Endothelial cell of umbilical vein (primary cell): ENCODE measurements around the gene PSMC1. TPM values are rescaled to one million over a fixed set of nuclear protein-coding genes. Genes with fewer than 3 reads are reported as not detected.

Experiments used
- BruUV-seq: library from RNA; stranded (reverse); fragments of 400-500 nt; replicated peaks from 2 replicates; lab custom pipeline; 2021; lab: Mats Ljungman, UMichigan
- CTCF ChIA-PET: fragments of 300-600, 350-600 bp; sonication (Branson Sonifier 250); formaldehyde crosslinking; loops from one replicate; lab custom pipeline; 2021; ENCODE audit warnings: antibody characterized with exemption, inconsistent platforms; lab: Charles Lee
- POLR2A ChIA-PET: fragments of 300-600, 350-600 bp; sonication (Branson Sonifier 250); formaldehyde crosslinking; loops from one replicate; lab custom pipeline; 2021; ENCODE audit warnings: antibody characterized with exemption, inconsistent platforms; lab: Charles Lee
- DNase-seq: peaks from one replicate; pipeline ENCODE4 v3.0.0-alpha.2; 2011; ENCODE audit warnings: low read depth, low spot score
- FAIRE-seq: peaks from 2 replicates; lab custom pipeline; 2011; peaks lifted over from hg19 to GRCh38; lab: Jason Lieb, UNC
- H2AFZ ChIP-seq: 2 replicates; pipeline ENCODE4 v1.6.0; 2012; ENCODE audit warnings: low read depth, low read length, control low read depth, inconsistent platforms
- H3K27ac ChIP-seq: 2 replicates; pipeline ENCODE4 v1.5.1; 2011; ENCODE audit warnings: low read depth, mild to moderate bottlenecking, control low read depth, low read length, moderate library complexity; ENCODE audit not compliant: insufficient read depth
- H3K27me3 ChIP-seq, 2 experiments: 2 replicates each; pipeline versions ENCODE4 v1.6.0 to v1.6.1; 2011; ENCODE audit warnings: low read length in 2 of 2, mixed read lengths in 1 of 2; ENCODE audit not compliant: control insufficient read depth in 2 of 2, insufficient read depth in 2 of 2
- H3K36me3 ChIP-seq, 2 experiments: 2 replicates in 1 of 2; 3 replicates in 1 of 2; pipeline ENCODE4 v1.5.1; 2011; ENCODE audit warnings: low read length in 2 of 2, mild to moderate bottlenecking in 1 of 2, moderate library complexity in 1 of 2; ENCODE audit not compliant: control insufficient read depth in 2 of 2, insufficient read depth in 2 of 2; ENCODE audit errors: extremely low read depth in 1 of 2
- H3K4me1 ChIP-seq: 3 replicates; pipeline ENCODE4 v1.5.1; 2011; ENCODE audit warnings: mild to moderate bottlenecking, low read length; ENCODE audit not compliant: control insufficient read depth, insufficient read depth; ENCODE audit errors: extremely low read depth
- H3K4me2 ChIP-seq: 2 replicates; pipeline ENCODE4 v1.6.1; 2011; ENCODE audit warnings: low read length, control low read depth, mixed read lengths; ENCODE audit not compliant: insufficient read depth
- H3K4me3 ChIP-seq, 3 experiments: fragments of 200-600 bp in 1 of 3; sonication (generic), shearing (Covaris generic) in 1 of 3; replicated peaks in 1 of 3; 2 replicates each; pipeline ENCODE4 v1.5.1; 2011 to 2016; ENCODE audit warnings: control low read depth in 3 of 3, low read length in 3 of 3, mild to moderate bottlenecking in 2 of 3, inconsistent platforms in 1 of 3, low read depth in 1 of 3, moderate library complexity in 1 of 3; ENCODE audit not compliant: insufficient read depth in 1 of 3
- H3K79me2 ChIP-seq: 2 replicates; pipeline ENCODE4 v1.6.0; 2012; ENCODE audit warnings: low read length, inconsistent platforms; ENCODE audit not compliant: control insufficient read depth, insufficient read depth
- H3K9ac ChIP-seq: replicated peaks from 2 replicates; pipeline ENCODE3; 2011; ENCODE audit warnings: low read length, control low read depth; ENCODE audit not compliant: insufficient read depth; ENCODE audit errors: extremely low read depth
- H3K9me1 ChIP-seq: replicated peaks from 3 replicates; pipeline ENCODE4 v1.6.0; 2011; ENCODE audit warnings: mild to moderate bottlenecking, low read length; ENCODE audit not compliant: control insufficient read depth, insufficient read depth; ENCODE audit errors: extremely low read depth
- H3K9me3 ChIP-seq: replicated peaks from 2 replicates; pipeline ENCODE4 v1.5.1; 2012; ENCODE audit warnings: low read length, inconsistent platforms; ENCODE audit not compliant: control insufficient read depth, insufficient read depth
- H4K20me1 ChIP-seq: replicated peaks from 2 replicates; pipeline ENCODE3; 2011; ENCODE audit warnings: mild to moderate bottlenecking, low read length; ENCODE audit not compliant: control insufficient read depth, insufficient read depth; ENCODE audit errors: extremely low read depth
- CTCF ChIP-seq, 2 donors: IDR thresholded peaks; 1 replicate in 1 of 2; 2 replicates in 1 of 2; pipeline ENCODE4 v1.5.1; 2011; ENCODE audit warnings: low read length in 2 of 2, mild to moderate bottlenecking in 2 of 2, moderate library complexity in 2 of 2, control low read depth in 1 of 2, inconsistent platforms in 1 of 2, low read depth in 1 of 2; ENCODE audit not compliant: insufficient read depth in 1 of 2; ENCODE audit errors: extremely low read depth in 1 of 2
- GATA2 ChIP-seq: IDR thresholded peaks from 2 replicates; pipeline ENCODE4 v1.7.0; 2011; ENCODE audit warnings: low read depth, mild to moderate bottlenecking, moderate library complexity, mixed read lengths, low read length; ENCODE audit not compliant: insufficient read length, insufficient read depth
- MYC ChIP-seq: IDR thresholded peaks from one replicate; pipeline ENCODE4 v1.6.1; 2011; ENCODE audit warnings: mild to moderate bottlenecking, low read depth, low read length
- dilution Hi-C: fragments of 300-500 bp; cut with MboI; formaldehyde crosslinking; loops from one replicate; pipeline ENCODE4 v1.15.0; 2019; ENCODE audit warnings: low sequenced_read_pairs; ENCODE audit not compliant: extremely low pct_ligation_motif_present
- intact Hi-C: fragments of 100-400 bp; cut with micrococcal nuclease; formaldehyde crosslinking; loops from one replicate; pipeline ENCODE4 v1.10.0; 2022
- polyA plus RNA-seq, 4 experiments: library from polyadenylated mRNA; depleted of rRNA in 3 of 4; stranded (reverse) in 3 of 4; unstranded in 1 of 4; fragments of >200 nt; gene quantifications; 2 replicates each; pipeline versions ENCODE4 v1.2.1 to v1.2.3, GENCODE V29; 2011 to 2012; ENCODE audit warnings: missing spikeins in 1 of 4
- total RNA-seq: library from RNA; stranded (reverse); gene quantifications from 2 replicates; pipeline ENCODE4 v1.2.3, GENCODE V29; 2021

Gene PSMC1
- total and polyA plus RNA-seq, 2 donors (not counting 3 experiments of a cell fraction or from before 2014, with no cell fraction given), result 77.4 to 129 TPM

DNA sequence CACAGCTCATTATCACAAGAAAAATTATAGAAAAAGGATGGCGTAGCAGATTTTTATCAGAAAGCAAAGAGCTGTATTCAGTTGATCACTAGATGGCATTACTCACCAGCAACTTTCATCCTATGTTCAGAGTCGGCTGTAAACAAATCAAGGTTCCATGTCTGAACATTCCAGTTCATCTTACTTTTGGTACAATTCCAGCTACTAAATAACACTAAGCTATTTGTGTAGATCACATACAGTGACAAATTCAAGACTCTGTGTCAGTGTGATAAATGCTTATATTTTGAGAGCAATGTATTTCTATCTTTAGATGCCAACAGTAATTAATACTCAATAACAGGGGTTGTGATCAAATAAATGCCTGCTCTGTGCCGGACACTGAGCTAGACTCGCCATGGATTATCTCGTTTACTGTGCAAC, 45.3 kb downstream of the PSMC1 start:
- H4K20me1 ChIP-seq, result no peaks in the 10 kb centered on the region
- no peak overlapping the region for H3K27ac ChIP-seq
- peaks cover 0 to 12% of the 10 kb centered on the region in 2 experiments for H3K36me3 ChIP-seq
- no TSS peak for BruUV-seq
- DNase-seq (peak; percentile 76), FAIRE-seq (peak; percentile 78)
- CTCF ChIA-PET, result interaction anchor here (0.6 to 4.0 kb wide), 39 partner anchors 12 to 872 kb away, joined by 3 to 108 read pairs (median 4); partner anchors contain the start of genes CALM1, PSMC1 and TTC7B
- H3K4me3 ChIP-seq, result no peak overlapping the region
- no peak overlapping the region for H3K4me2 ChIP-seq
- H2AFZ ChIP-seq, result no peak overlapping the region
- H3K4me1 ChIP-seq, result no peaks in the 10 kb centered on the region
- POLR2A ChIA-PET, result interaction anchor here (1.3 kb wide), 1 partner anchor 96 kb away, joined by 17 read pairs; the partner anchor contains the start of gene CALM1
- no peaks in the 10 kb centered on the region for H3K9me1 ChIP-seq
- no peak overlapping the region for H3K9ac ChIP-seq
- H3K79me2 ChIP-seq, result no peaks in the 10 kb centered on the region
- intact Hi-C loops (loop anchor here (1.0 to 5.0 kb wide), 6 partner anchors 81 to 516 kb away; partner anchors contain the start of genes CALM1 and TTC7B), dilution Hi-C loops (no loop called here)
- H3K9me3 ChIP-seq, result no peaks in the 10 kb centered on the region
- TF ChIP-seq GATA2 (peak; percentile 41), MYC (no peak), CTCF (IDR thresholded peaks at IDR 0.05; ENCODE audit: extremely low read depth in 1 of 2, insufficient read depth in 1 of 2, low read depth in 1 of 2, low read length in 2 of 2) (peak; percentile 22 to 41)
- no peaks in the 10 kb centered on the region for H3K27me3 ChIP-seq
